Breast epithelium (tissue), 4 donors: ENCODE results near the gene IKBKE. TPM values are rescaled to one million over a fixed set of nuclear protein-coding genes. Genes with fewer than 3 reads are reported as not detected.

Experiments used
- DNase-seq, 2 donors: peaks; one replicate each; pipeline ENCODE4 v3.0.0-alpha.2; 2019; ENCODE audit warnings: low spot score in 2 of 2
- H3K27ac ChIP-seq, 2 donors: fragments of 200-600 bp; sonication (generic) in 1 of 2; one replicate each; pipeline ENCODE4 v1.5.1; 2016 to 2019; ENCODE audit warnings: mild to moderate bottlenecking in 1 of 2
- H3K27me3 ChIP-seq, 2 donors: fragments of 200-600 bp; sonication (generic) in 1 of 2; one replicate each; pipeline versions ENCODE4 v1.5.1 to v1.6.0; 2017 to 2019; ENCODE audit warnings: control low read depth in 1 of 2, mild to moderate bottlenecking in 1 of 2
- H3K36me3 ChIP-seq: fragments of 200-600 bp; one replicate; pipeline ENCODE4 v1.5.1; 2019
- H3K4me1 ChIP-seq, 2 donors: fragments of 200-600 bp; sonication (generic); one replicate each; pipeline ENCODE4 v1.5.1; 2016 to 2019; ENCODE audit warnings: control low read depth in 1 of 2
- H3K4me3 ChIP-seq, 3 donors: fragments of 200-600 bp; sonication (generic); 1 replicate in 2 of 3; 2 replicates in 1 of 3; pipeline ENCODE4 v1.5.1; 2016 to 2019; ENCODE audit warnings: mild to moderate bottlenecking in 3 of 3, moderate library complexity in 2 of 3
- H3K9me3 ChIP-seq, 2 donors: fragments of 200-600 bp; sonication (generic) in 1 of 2; one replicate each; pipeline ENCODE4 v1.5.1; 2016 to 2019; ENCODE audit warnings: control low read depth in 1 of 2
- POLR2A ChIP-seq: fragments of 450-650 bp; IDR thresholded peaks from one replicate; pipeline ENCODE4 v1.6.1; 2016; ENCODE audit warnings: antibody characterized with exemption, mild to moderate bottlenecking, moderate library complexity
- POLR2AphosphoS5 ChIP-seq, 3 donors: sonication (generic); formaldehyde crosslinking; IDR thresholded peaks; one replicate each; pipeline ENCODE4 v1.6.1; 2017; ENCODE audit warnings: antibody characterized with exemption in 3 of 3
- intact Hi-C: fragments of 100-400 bp; cut with DNase I; formaldehyde crosslinking; loops from one replicate; pipeline ENCODE4 v1.15.1; 2023; ENCODE audit warnings: low total_unique reads
- total RNA-seq, 3 donors: library from RNA; depleted of rRNA; stranded (reverse); fragments of >200 nt; gene quantifications; one replicate each; pipeline ENCODE4 v1.1.0, GENCODE V29; 2016
- TF ChIP-seq, protein P1 (sequence below), 3 donors: fragments of 450-650 bp; IDR thresholded peaks; one replicate each; pipeline ENCODE4 v1.5.1; 2016 to 2017; ENCODE audit warnings: antibody characterized with exemption in 3 of 3, mild to moderate bottlenecking in 3 of 3, moderate library complexity in 3 of 3

Gene IKBKE
- total RNA-seq, 3 donors from 2014 or later = 4.4 to 4.9 (median 4.8) TPM

DNA sequence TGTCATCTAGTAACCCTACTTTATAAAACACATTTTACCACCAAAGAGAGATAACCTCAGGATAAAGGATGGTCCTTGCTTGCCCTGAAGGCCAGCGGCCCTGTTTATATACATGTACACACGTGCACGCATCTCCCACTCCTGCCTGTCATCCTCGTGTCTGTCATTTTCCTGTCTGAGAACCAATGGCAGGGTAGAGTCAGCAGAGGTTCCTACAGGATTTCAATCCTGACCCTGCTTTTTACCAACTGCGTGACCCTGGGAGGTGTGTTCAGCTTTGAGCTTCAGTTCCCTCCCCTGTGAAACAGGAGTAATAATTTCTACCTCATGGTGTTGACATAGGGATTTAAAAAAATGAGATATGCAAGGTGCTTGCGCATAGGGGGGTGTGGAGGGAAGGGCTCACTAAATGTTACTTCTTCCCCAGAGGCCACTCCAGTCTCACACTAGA is 24.8 kb downstream of the IKBKE start:
- no peaks in the 10 kb centered on the region for H3K27me3 ChIP-seq
- TF ChIP-seq POLR2A = no peak
- TF ChIP-seq, protein P1, sequence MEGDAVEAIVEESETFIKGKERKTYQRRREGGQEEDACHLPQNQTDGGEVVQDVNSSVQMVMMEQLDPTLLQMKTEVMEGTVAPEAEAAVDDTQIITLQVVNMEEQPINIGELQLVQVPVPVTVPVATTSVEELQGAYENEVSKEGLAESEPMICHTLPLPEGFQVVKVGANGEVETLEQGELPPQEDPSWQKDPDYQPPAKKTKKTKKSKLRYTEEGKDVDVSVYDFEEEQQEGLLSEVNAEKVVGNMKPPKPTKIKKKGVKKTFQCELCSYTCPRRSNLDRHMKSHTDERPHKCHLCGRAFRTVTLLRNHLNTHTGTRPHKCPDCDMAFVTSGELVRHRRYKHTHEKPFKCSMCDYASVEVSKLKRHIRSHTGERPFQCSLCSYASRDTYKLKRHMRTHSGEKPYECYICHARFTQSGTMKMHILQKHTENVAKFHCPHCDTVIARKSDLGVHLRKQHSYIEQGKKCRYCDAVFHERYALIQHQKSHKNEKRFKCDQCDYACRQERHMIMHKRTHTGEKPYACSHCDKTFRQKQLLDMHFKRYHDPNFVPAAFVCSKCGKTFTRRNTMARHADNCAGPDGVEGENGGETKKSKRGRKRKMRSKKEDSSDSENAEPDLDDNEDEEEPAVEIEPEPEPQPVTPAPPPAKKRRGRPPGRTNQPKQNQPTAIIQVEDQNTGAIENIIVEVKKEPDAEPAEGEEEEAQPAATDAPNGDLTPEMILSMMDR (IDR thresholded peaks at IDR 0.05) = no peak
- TF ChIP-seq POLR2AphosphoS5 (IDR thresholded peaks at IDR 0.05) = no peak
- H3K4me3 ChIP-seq = no peak overlapping the region
- intact Hi-C loops = loop anchor here (10.0 kb wide), 1 partner anchor 90 kb away; no protein-coding TSS in a partner anchor
- no peaks in the 10 kb centered on the region for H3K36me3 ChIP-seq
- H3K4me1 ChIP-seq = no peaks in the 10 kb centered on the region
- no peak overlapping the region for H3K27ac ChIP-seq
- no peaks in the 10 kb centered on the region for H3K9me3 ChIP-seq
- DNase-seq = no peak

DNA sequence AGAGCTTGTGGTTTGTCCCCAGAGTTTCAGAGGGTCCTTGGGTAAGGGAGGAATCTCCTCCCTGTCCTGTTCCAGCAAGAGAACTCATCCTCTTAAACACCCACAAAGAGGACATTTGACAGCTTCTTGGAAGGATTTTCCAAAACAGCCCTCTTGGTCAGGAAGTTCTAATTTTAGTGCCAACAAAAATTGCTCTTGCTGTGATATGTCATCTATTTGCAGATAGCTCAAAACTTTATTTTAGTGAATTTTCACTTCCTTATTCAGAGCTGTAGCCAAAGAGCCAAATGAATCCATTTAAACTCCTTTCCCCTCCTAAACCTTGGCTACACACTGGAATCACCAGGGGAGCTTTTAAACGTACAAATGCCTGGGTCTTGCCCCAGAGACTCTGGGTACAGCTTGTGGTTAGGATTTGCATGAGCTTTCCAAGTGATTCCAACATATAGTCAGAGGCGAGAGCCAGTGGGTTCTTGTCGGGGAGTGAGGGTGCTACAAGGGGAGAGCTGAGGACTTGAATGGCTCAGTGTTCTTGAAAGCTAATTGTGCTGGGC is 25.3 kb downstream of the IKBKE start:
- Histone ChIP-seq H3K27ac (peak overlapping the region in 1 of 2 donors; percentile 35), H3K9me3 (no peaks in the 10 kb centered on the region), H3K27me3 (no peaks in the 10 kb centered on the region), H3K4me1 (no peaks in the 10 kb centered on the region), H3K4me3 (no peak overlapping the region), H3K36me3 (no peaks in the 10 kb centered on the region)
- TF ChIP-seq POLR2AphosphoS5 (IDR thresholded peaks at IDR 0.05) (no peak), POLR2A (no peak)
- TF ChIP-seq, protein P1 (IDR thresholded peaks at IDR 0.05) = no peak
- no peak for DNase-seq
- intact Hi-C loops = loop anchor here (10.0 kb wide), 1 partner anchor 89 kb away; no protein-coding TSS in a partner anchor

DNA sequence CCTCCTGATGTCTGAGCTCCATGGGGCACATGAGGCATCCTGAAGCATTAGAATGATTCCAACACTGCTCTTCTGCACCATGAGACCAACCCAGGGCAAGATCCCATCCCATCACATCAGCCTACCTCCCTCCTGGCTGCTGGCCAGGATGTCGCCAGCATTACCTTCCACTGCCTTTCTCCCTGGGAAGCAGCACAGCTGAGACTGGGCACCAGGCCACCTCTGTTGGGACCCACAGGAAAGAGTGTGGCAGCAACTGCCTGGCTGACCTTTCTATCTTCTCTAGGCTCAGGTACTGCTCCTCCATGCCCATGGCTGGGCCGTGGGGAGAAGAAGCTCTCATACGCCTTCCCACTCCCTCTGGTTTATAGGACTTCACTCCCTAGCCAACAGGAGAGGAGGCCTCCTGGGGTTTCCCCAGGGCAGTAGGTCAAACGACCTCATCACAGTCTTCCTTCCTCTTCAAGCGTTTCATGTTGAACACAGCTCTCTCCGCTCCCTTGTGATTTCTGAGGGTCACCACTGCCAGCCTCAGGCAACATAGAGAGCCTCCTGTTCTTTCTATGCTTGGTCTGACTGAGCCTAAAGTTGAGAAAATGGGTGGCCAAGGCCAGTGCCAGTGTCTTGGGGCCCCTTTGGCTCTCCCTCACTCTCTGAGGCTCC is 26.0 kb downstream of the IKBKE start:
- Histone ChIP-seq H3K36me3 (no peaks in the 10 kb centered on the region), H3K27me3 (no peaks in the 10 kb centered on the region), H3K9me3 (no peaks in the 10 kb centered on the region), H3K4me3 (no peak overlapping the region), H3K4me1 (no peaks in the 10 kb centered on the region), H3K27ac (peak overlapping the region in 1 of 2 donors; percentile 35)
- TF ChIP-seq, protein P1 (IDR thresholded peaks at IDR 0.05) = no peak
- TF ChIP-seq POLR2AphosphoS5 (IDR thresholded peaks at IDR 0.05) (no peak), POLR2A (no peak)
- DNase-seq = no peak
- intact Hi-C loops = loop anchor here (10.0 kb wide), 1 partner anchor 89 kb away; no protein-coding TSS in a partner anchor

DNA sequence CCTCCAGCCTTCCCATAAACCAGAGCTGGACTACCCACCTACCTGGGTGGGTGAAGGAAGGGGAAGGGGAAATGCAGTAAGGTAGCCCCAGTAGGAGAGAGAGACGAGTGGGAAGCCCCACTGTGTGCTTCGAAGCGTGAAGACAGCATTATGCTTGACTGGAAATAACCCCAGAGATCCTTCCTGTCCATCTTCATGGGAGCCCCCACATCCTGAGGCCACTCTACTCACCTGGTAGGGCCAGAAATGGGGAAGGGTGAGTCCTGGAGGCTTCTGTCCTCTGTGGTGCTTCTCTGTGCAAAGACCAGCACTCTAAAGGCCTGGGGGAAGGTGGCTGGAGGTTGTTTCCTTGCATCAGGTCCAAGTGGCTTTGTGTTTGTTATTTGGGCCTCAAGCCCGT is 27.1 kb downstream of the IKBKE start:
- Histone ChIP-seq H3K4me3 (no peak overlapping the region), H3K27ac (no peak overlapping the region), H3K9me3 (no peaks in the 10 kb centered on the region), H3K36me3 (no peaks in the 10 kb centered on the region), H3K27me3 (no peaks in the 10 kb centered on the region), H3K4me1 (no peaks in the 10 kb centered on the region)
- DNase-seq = no peak
- intact Hi-C loops = loop anchor here (10.0 kb wide), 1 partner anchor 87 kb away; no protein-coding TSS in a partner anchor
- TF ChIP-seq, protein P1 (IDR thresholded peaks at IDR 0.05) = no peak
- no peak for TF ChIP-seq POLR2AphosphoS5 (IDR thresholded peaks at IDR 0.05)
- no peak for TF ChIP-seq POLR2A

DNA sequence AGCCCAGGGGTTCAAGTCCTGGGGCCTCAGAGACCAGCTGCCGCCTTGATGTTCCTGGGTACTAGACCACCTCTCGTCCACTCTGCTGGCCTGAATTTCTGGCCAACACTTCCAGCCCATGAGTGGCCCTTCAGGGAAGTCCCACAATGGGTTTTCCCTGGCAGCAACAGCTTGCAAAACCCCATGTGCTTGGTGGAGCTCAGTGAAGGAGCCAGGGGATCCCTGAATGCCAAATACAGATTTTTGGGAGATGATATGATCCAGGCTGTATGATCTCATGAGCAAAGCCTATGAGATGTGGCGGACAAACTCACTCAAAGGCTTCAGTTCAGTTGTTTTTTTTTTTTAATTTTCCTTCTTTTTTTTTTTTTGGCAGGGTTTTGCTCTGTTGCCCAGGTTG is 27.5 kb downstream of the IKBKE start:
- TF ChIP-seq POLR2AphosphoS5 (IDR thresholded peaks at IDR 0.05) (no peak), POLR2A (no peak)
- TF ChIP-seq, protein P1 (IDR thresholded peaks at IDR 0.05) = no peak
- Histone ChIP-seq H3K27me3 (no peaks in the 10 kb centered on the region), H3K27ac (no peak overlapping the region), H3K4me3 (no peak overlapping the region), H3K4me1 (no peaks in the 10 kb centered on the region), H3K9me3 (no peaks in the 10 kb centered on the region), H3K36me3 (no peaks in the 10 kb centered on the region)
- intact Hi-C loops = loop anchor here (10.0 kb wide), 1 partner anchor 87 kb away; no protein-coding TSS in a partner anchor
- DNase-seq = no peak
